GM19328 (cell line): ENCODE data around the gene TEX264.

ENCODE experiments used
- ATAC-seq: cut with Tn5 transposase; IDR thresholded peaks from one replicate; pipeline ENCODE4 v1.9.1; 2021; ENCODE audit warnings: mild to moderate bottlenecking, moderate library complexity; ENCODE audit not compliant: unreplicated experiment

Gene TEX264

GRCh38 chr3:51673802-51674654, 3.0 kb downstream of the TEX264 start:
- no peak for ATAC-seq

- ATAC-seq, result no peak
Observed at GRCh38 chr3:51675201-51675611, 4.2 kb downstream of the TEX264 start.

GRCh38 chr3:51676102-51676640, 5.1 kb downstream of the TEX264 start:
- no peak for ATAC-seq

GRCh38 chr3:51677358-51677757, 6.3 kb downstream of the TEX264 start:
- no peak for ATAC-seq

GRCh38 chr3:51678186-51678585, 7.1 kb downstream of the TEX264 start:
- ATAC-seq, result no peak

- no peak for ATAC-seq
Observed at GRCh38 chr3:51678641-51679040, 7.6 kb downstream of the TEX264 start.

GRCh38 chr3:51679318-51679717, 8.3 kb downstream of the TEX264 start:
- no peak for ATAC-seq

- ATAC-seq, result no peak
Observed at GRCh38 chr3:51679777-51680176, 8.7 kb downstream of the TEX264 start.

- no peak for ATAC-seq
Observed at GRCh38 chr3:51680196-51680595, 9.1 kb downstream of the TEX264 start.

- no peak for ATAC-seq
Observed at GRCh38 chr3:51680663-51681230, 9.7 kb downstream of the TEX264 start.

- no peak for ATAC-seq
Observed at GRCh38 chr3:51681453-51681852, 10.4 kb downstream of the TEX264 start.

GRCh38 chr3:51682079-51682478, 11.0 kb downstream of the TEX264 start:
- peak; percentile 85 for ATAC-seq

- no peak for ATAC-seq
Observed at GRCh38 chr3:51682526-51682925, 11.5 kb downstream of the TEX264 start.

- no peak for ATAC-seq
Observed at GRCh38 chr3:51683566-51683965, 12.5 kb downstream of the TEX264 start.

- no peak for ATAC-seq
Observed at GRCh38 chr3:51684971-51685751, 14.1 kb downstream of the TEX264 start.

- no peak for ATAC-seq
Observed at GRCh38 chr3:51686056-51686455, 15.0 kb downstream of the TEX264 start.

GRCh38 chr3:51686512-51687215, 15.6 kb downstream of the TEX264 start:
- ATAC-seq, result no peak

GRCh38 chr3:51687431-51688205, 16.6 kb downstream of the TEX264 start:
- no peak for ATAC-seq

GRCh38 chr3:51688206-51688600, 17.2 kb downstream of the TEX264 start:
- ATAC-seq, result no peak

- ATAC-seq, result no peak
Observed at GRCh38 chr3:51691021-51691420, 20.0 kb downstream of the TEX264 start.
